Mucosa of descending colon (tissue), 3 donors: ENCODE results near the gene TMEM255B. TPM values are rescaled to one million over a fixed set of nuclear protein-coding genes. Genes with fewer than 3 reads are reported as not detected.

Experiments used
- ATAC-seq: fragments of 200-7000 bp; cut with Tn5 transposase; one replicate; pipeline ENCODE4 v1.9.1; 2020; ENCODE audit warnings: mild to moderate bottlenecking, moderate library complexity
- DNase-seq, 3 donors: peaks; one replicate each; pipeline ENCODE4 v3.0.0-alpha.2; 2020
- H3K36me3 ChIP-seq: fragments of 200-600 bp; one replicate; pipeline ENCODE4 v1.8.0; 2021; ENCODE audit warnings: low read depth, mild to moderate bottlenecking
- H3K4me1 ChIP-seq: fragments of 200-600 bp; one replicate; pipeline ENCODE4 v1.8.0; 2021; ENCODE audit warnings: low read depth, mild to moderate bottlenecking
- H3K4me3 ChIP-seq: fragments of 200-600 bp; one replicate; pipeline ENCODE4 v1.8.0; 2021; ENCODE audit warnings: mild to moderate bottlenecking
- H3K9me3 ChIP-seq: fragments of 200-600 bp; one replicate; pipeline ENCODE4 v1.8.0; 2021; ENCODE audit warnings: mild to moderate bottlenecking
- CTCF ChIP-seq: fragments of 200-600 bp; IDR thresholded peaks from one replicate; pipeline ENCODE4 v1.8.0; 2022; ENCODE audit warnings: antibody characterized with exemption, mild to moderate bottlenecking
- intact Hi-C, 2 donors: fragments of 100-400 bp; cut with DNase I in 1 of 2; cut with micrococcal nuclease in 1 of 2; formaldehyde crosslinking; loops; one replicate each; pipeline versions ENCODE4 v1.11.0 to v1.11.1; 2022; cut with DNase I, micrococcal nuclease
- total RNA-seq, 3 donors: library from RNA; stranded (reverse); fragmentation: NEBNext Ultra II Directional in 2 of 3; extraction: Animal tissue kit (Norgen Biotek cat#: 25700) in 2 of 3; gene quantifications; one replicate each; pipeline versions ENCODE4 v1.2.1 to v1.2.4, GENCODE V29; 2021 to 2023
- donor health status: DM: no; HTN: no; CAD: no; lungs with moderate emphysema.
- donor health status: DM: no; HTN: no; CAD: no.
- donor health status: DM: no; HTN: yes; CAD: no.

TMEM255B gene
- total RNA-seq, 3 donors from 2014 or later: 2.9 to 6.6 (median 6.3) TPM

DNA sequence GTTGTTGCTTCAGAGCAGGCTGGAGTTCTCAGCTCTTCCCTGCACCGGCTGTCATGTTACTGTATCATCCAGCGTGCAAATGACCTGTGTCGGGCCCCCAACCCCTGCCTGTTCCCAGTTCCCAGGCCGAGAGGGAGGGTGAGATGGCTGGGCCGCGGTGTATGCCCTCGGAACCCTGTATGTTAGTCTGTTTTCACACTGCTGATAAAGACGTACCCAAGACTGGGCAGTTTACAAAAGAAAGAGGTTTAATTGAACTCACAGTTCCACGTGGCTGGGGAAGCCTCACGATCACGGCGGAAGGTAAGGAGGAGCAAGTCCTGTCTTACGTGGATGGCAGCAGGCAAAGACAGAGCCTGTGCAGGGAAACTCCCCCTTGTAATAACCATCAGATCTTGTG lies 10.9 kb downstream of the TMEM255B start:
- no peak for DNase-seq
- no peak for TF ChIP-seq CTCF
- no peak overlapping the region for H3K4me3 ChIP-seq

DNA sequence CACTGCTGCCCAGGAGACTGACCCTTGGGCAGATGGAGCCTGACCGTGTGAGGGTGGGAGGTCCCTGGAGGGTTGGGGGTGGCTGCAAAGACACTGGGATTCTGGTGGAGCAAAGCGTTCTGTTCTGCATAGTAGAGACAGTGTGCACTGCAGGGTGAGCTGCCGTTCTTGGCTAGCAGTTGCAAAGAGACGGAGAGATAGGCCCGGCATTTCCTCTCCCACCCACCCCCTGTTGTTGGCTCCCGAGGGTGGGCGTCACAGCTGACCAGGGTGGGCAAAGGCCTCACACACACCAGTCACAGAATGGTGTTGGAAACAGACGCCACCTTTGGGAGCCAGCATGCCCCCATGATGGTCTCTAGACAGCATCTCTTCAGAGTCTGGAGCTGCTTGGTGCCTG lies 11.4 kb downstream of the TMEM255B start:
- Histone ChIP-seq H3K4me3 (no peak overlapping the region), H3K9me3 (no peaks in the 10 kb centered on the region), H3K4me1 (no peaks in the 10 kb centered on the region), H3K36me3 (no peaks in the 10 kb centered on the region)
- ATAC-seq: no peak
- intact Hi-C loops: no loop called here
- DNase-seq: no peak
- TF ChIP-seq CTCF: no peak

More for the DNA sequence above, 10.9 kb downstream of the TMEM255B start:
- Histone ChIP-seq H3K4me1 (no peaks in the 10 kb centered on the region), H3K36me3 (no peaks in the 10 kb centered on the region), H3K9me3 (no peaks in the 10 kb centered on the region)
- intact Hi-C loops: no loop called here
- ATAC-seq: no peak

GRCh38 chr13:113770937-113771336 lies 11.9 kb downstream of the TMEM255B start:
- no peak overlapping the region for H3K4me3 ChIP-seq
- no peaks in the 10 kb centered on the region for H3K36me3 ChIP-seq
- intact Hi-C loops: no loop called here
- TF ChIP-seq CTCF: no peak
- DNase-seq (no peak), ATAC-seq (no peak)
- no peaks in the 10 kb centered on the region for H3K9me3 ChIP-seq
- no peaks in the 10 kb centered on the region for H3K4me1 ChIP-seq

GRCh38 chr13:113771709-113772331 lies 12.8 kb downstream of the TMEM255B start:
- intact Hi-C loops: no loop called here
- Histone ChIP-seq H3K36me3 (no peaks in the 10 kb centered on the region), H3K4me3 (no peak overlapping the region), H3K9me3 (no peaks in the 10 kb centered on the region), H3K4me1 (no peaks in the 10 kb centered on the region)
- DNase-seq: no peak
- no peak for ATAC-seq
- TF ChIP-seq CTCF: no peak

GRCh38 chr13:113774177-113775107 lies 15.4 kb downstream of the TMEM255B start:
- DNase-seq (no peak), ATAC-seq (no peak)
- Histone ChIP-seq H3K9me3 (no peaks in the 10 kb centered on the region), H3K4me3 (no peak overlapping the region), H3K36me3 (no peaks in the 10 kb centered on the region), H3K4me1 (no peaks in the 10 kb centered on the region)
- no peak for TF ChIP-seq CTCF
- intact Hi-C loops: no loop called here
